ENCODE results near the gene MYH9. TPM values are rescaled to one million over a fixed set of nuclear protein-coding genes. Genes with fewer than 3 reads are reported as not detected.

MYH9 gene
- total RNA-seq, 1 experiment from 2014 or later, result 758 TPM

GRCh38 chr22:36417281-36417686 lies 29.5 kb upstream of the MYH9 start:
- Histone ChIP-seq H3K9me2 (ENCODE audit: insufficient read depth) (no peaks in the 10 kb centered on the region), H3K27me3 (ENCODE audit: insufficient read depth, low read depth) (no peaks in the 10 kb centered on the region), H3K9me3 (ENCODE audit: insufficient read depth, low read depth) (no peaks in the 10 kb centered on the region), H3K27ac (peak overlapping the region; percentile 69), H3K79me2 (ENCODE audit: low read depth) (no peaks in the 10 kb centered on the region), H3K4me3 (no peak overlapping the region; the same call in 1 of the 2 replicates), H3K36me3 (ENCODE audit: low read depth) (no peaks in the 10 kb centered on the region), H2AFZ (peak overlapping the region; percentile 54), H4K20me1 (ENCODE audit: insufficient read depth) (no peaks in the 10 kb centered on the region), H3K4me1 (replicated peaks; ENCODE audit: insufficient read depth) (peaks cover 58% of the 10 kb centered on the region), H3F3A (ENCODE audit: insufficient read depth, low read depth) (peaks cover 56% of the 10 kb centered on the region), H3K4me2 (peak overlapping the region; percentile 64)
- TF ChIP-seq EZH2 (IDR thresholded peaks at IDR 0.05; ENCODE audit: low read depth) (no peak), CTCF (conservative IDR thresholded peaks at IDR 0.05) (no peak)
- peak; percentile 68 to 93 for DNase-seq
- ChIA-PET POLR2A (ENCODE audit: unreplicated experiment) (interaction anchor here (0.7 kb wide), 1 partner anchor 38 kb away, joined by 4 read pairs; no protein-coding TSS in a partner anchor), CTCF (no interaction called here)
- intact Hi-C loops (cut with micrococcal nuclease; ENCODE audit: unreplicated experiment), result loop anchor here (5.0 kb wide), 1 partner anchor 45 kb away; no protein-coding TSS in a partner anchor
- no TSS peak for BruUV-seq (replicated peaks)

GRCh38 chr22:36415415-36416168 lies 27.8 kb upstream of the MYH9 start:
- Histone ChIP-seq H3F3A (ENCODE audit: insufficient read depth, low read depth) (peaks cover 61% of the 10 kb centered on the region), H4K20me1 (ENCODE audit: insufficient read depth) (no peaks in the 10 kb centered on the region), H3K27me3 (ENCODE audit: insufficient read depth, low read depth) (no peaks in the 10 kb centered on the region), H3K9me3 (ENCODE audit: insufficient read depth, low read depth) (no peaks in the 10 kb centered on the region), H3K9me2 (ENCODE audit: insufficient read depth) (no peaks in the 10 kb centered on the region), H3K36me3 (ENCODE audit: low read depth) (no peaks in the 10 kb centered on the region), H3K4me1 (replicated peaks; ENCODE audit: insufficient read depth) (peaks cover 68% of the 10 kb centered on the region), H3K4me2 (no peak overlapping the region), H3K27ac (no peak overlapping the region), H2AFZ (no peak overlapping the region), H3K4me3 (no peak overlapping the region), H3K79me2 (ENCODE audit: low read depth) (0 out of 2 replicates have a peak, but pooled peaks cover 6% of the 10 kb centered on the region)
- ChIA-PET POLR2A (ENCODE audit: unreplicated experiment) (interaction anchor here (0.6 kb wide), 5 partner anchors 16 to 721 kb away, joined by 3 to 22 read pairs (median 7); no protein-coding TSS in a partner anchor), CTCF (interaction anchor here (0.6 to 0.7 kb wide), 2 partner anchors 36 to 462 kb away, joined by 8 to 15 read pairs; no protein-coding TSS in a partner anchor)
- DNase-seq, result no peak
- intact Hi-C loops (cut with micrococcal nuclease; ENCODE audit: unreplicated experiment), result loop anchor here (5.0 kb wide), 1 partner anchor 43 kb away; no protein-coding TSS in a partner anchor
- TF ChIP-seq CTCF (conservative IDR thresholded peaks at IDR 0.05), result no peak
- no peak for TF ChIP-seq EZH2 (IDR thresholded peaks at IDR 0.05; ENCODE audit: low read depth)
- no TSS peak for BruUV-seq (replicated peaks)

GRCh38 chr22:36413022-36413775 lies 25.4 kb upstream of the MYH9 start:
- Histone ChIP-seq H4K20me1 (ENCODE audit: insufficient read depth) (no peaks in the 10 kb centered on the region), H3K4me3 (no peak overlapping the region), H3K27ac (peak overlapping the region; percentile 40), H3K4me1 (replicated peaks; ENCODE audit: insufficient read depth) (peaks cover 63% of the 10 kb centered on the region), H3K36me3 (ENCODE audit: low read depth) (no peaks in the 10 kb centered on the region), H3K9me3 (ENCODE audit: insufficient read depth, low read depth) (no peaks in the 10 kb centered on the region), H3K27me3 (ENCODE audit: insufficient read depth, low read depth) (no peaks in the 10 kb centered on the region), H3K9me2 (ENCODE audit: insufficient read depth) (no peaks in the 10 kb centered on the region), H2AFZ (no peak overlapping the region), H3K4me2 (peak overlapping the region; percentile 37), H3K79me2 (ENCODE audit: low read depth) (0 out of 2 replicates have a peak, but pooled peaks cover 6% of the 10 kb centered on the region), H3F3A (ENCODE audit: insufficient read depth, low read depth) (peaks cover 56% of the 10 kb centered on the region)
- no TSS peak for BruUV-seq (replicated peaks)
- ChIA-PET POLR2A (ENCODE audit: unreplicated experiment) (interaction anchor here (0.9 to 1.2 kb wide), 3 partner anchors 25 to 71 kb away, joined by 4 to 17 read pairs (median 6); partner anchors contain the start of gene MYH9), CTCF (interaction anchor here (0.7 kb wide), 1 partner anchor 54 kb away, joined by 15 read pairs; no protein-coding TSS in a partner anchor)
- no peak for TF ChIP-seq EZH2 (IDR thresholded peaks at IDR 0.05; ENCODE audit: low read depth)
- no peak for TF ChIP-seq CTCF (conservative IDR thresholded peaks at IDR 0.05)
- intact Hi-C loops (cut with micrococcal nuclease; ENCODE audit: unreplicated experiment), result no loop called here
- peak; percentile 80 to 98 for DNase-seq
